IMR-90 (cell line): ENCODE results near the gene FAM240A. TPM values are rescaled to one million over a fixed set of nuclear protein-coding genes. Genes with fewer than 3 reads are reported as not detected.
A peak's percentile ranks its signal among the peaks of the same experiment; 100 is the strongest.

Experiments used
- ATAC-seq: fragments of 200-7000 bp; cut with Tn5 transposase; 2 replicates; pipeline ENCODE4 v1.9.1; 2020; ENCODE audit warnings: low read depth, mild to moderate bottlenecking, moderate library complexity
- BruUV-seq: library from RNA; stranded (reverse); fragments of 400-500 nt; replicated peaks from 2 replicates; lab custom pipeline; 2021; lab: Mats Ljungman, UMichigan
- CTCF ChIA-PET: fragments of 300-600 bp; formaldehyde crosslinking; extraction: SDS; loops from one replicate; lab custom pipeline; 2021; ENCODE audit warnings: antibody characterized with exemption; lab: Yijun Ruan, JAX
- POLR2A ChIA-PET: fragments of 300-600 bp; sonication (Branson Sonifier 250); formaldehyde crosslinking; loops from one replicate; lab custom pipeline; 2022; ENCODE audit warnings: antibody characterized with exemption; ENCODE audit not compliant: unreplicated experiment; lab: Charles Lee
- DNase-seq: peaks from one replicate; pipeline ENCODE4 v3.0.0; 2013
- H2AFZ ChIP-seq: replicated peaks from 2 replicates; pipeline ENCODE3; 2013; ENCODE audit warnings: low read length, mild to moderate bottlenecking; ENCODE audit not compliant: poor library complexity
- H2AK5ac ChIP-seq: 2 replicates; pipeline ENCODE4 v1.6.1; 2013; ENCODE audit warnings: low read depth, low read length, inconsistent platforms
- H2AK9ac ChIP-seq: replicated peaks from 2 replicates; pipeline ENCODE3; 2013; ENCODE audit warnings: mild to moderate bottlenecking, low read depth, low read length, moderate library complexity; ENCODE audit not compliant: poor library complexity
- H2BK120ac ChIP-seq: 2 replicates; pipeline ENCODE4 v1.6.1; 2013; ENCODE audit warnings: low read depth, low read length, inconsistent platforms
- H2BK15ac ChIP-seq: 3 replicates; pipeline ENCODE4 v1.6.1; 2013; ENCODE audit warnings: low read depth, low read length, inconsistent platforms
- H2BK20ac ChIP-seq: 2 replicates; pipeline ENCODE4 v1.6.1; 2013; ENCODE audit warnings: low read depth, mild to moderate bottlenecking, inconsistent platforms, low read length, moderate library complexity
- H2BK5ac ChIP-seq: 2 replicates; pipeline ENCODE4 v1.6.1; 2013; ENCODE audit warnings: mild to moderate bottlenecking, low read depth, low read length, inconsistent platforms; ENCODE audit not compliant: poor library complexity, severe bottlenecking
- H3K14ac ChIP-seq: replicated peaks from 2 replicates; pipeline ENCODE4 v1.6.1; 2013; ENCODE audit warnings: low read depth, low read length, inconsistent platforms
- H3K18ac ChIP-seq: 2 replicates; pipeline ENCODE4 v1.6.1; 2013; ENCODE audit warnings: low read depth, low read length, control low read depth
- H3K23ac ChIP-seq: 2 replicates; pipeline ENCODE4 v1.6.1; 2013; ENCODE audit warnings: low read depth, low read length, inconsistent platforms
- H3K27ac ChIP-seq: 2 replicates; pipeline ENCODE4 v1.5.1; 2013; ENCODE audit warnings: mild to moderate bottlenecking, control low read depth, low read length; ENCODE audit not compliant: insufficient read depth
- H3K27me3 ChIP-seq: 2 replicates; pipeline ENCODE4 v1.6.1; 2013; ENCODE audit warnings: low read length; ENCODE audit not compliant: control insufficient read depth, insufficient read depth
- H3K36me3 ChIP-seq: 2 replicates; pipeline ENCODE4 v1.6.1; 2013; ENCODE audit warnings: low read length, mixed read lengths; ENCODE audit not compliant: control insufficient read depth, insufficient read depth
- H3K4ac ChIP-seq: 2 replicates; pipeline ENCODE4 v1.6.1; 2013; ENCODE audit warnings: low read depth, low read length, inconsistent platforms
- H3K4me1 ChIP-seq: 2 replicates; pipeline ENCODE4 v1.6.1; 2013; ENCODE audit warnings: low read length, mixed read lengths; ENCODE audit not compliant: control insufficient read depth, insufficient read depth
- H3K4me2 ChIP-seq: 2 replicates; pipeline ENCODE4 v1.6.1; 2013; ENCODE audit warnings: low read depth, mild to moderate bottlenecking, control low read depth, low read length, moderate library complexity
- H3K4me3 ChIP-seq: 2 replicates; pipeline ENCODE4 v1.5.1; 2013; ENCODE audit warnings: low read depth, mild to moderate bottlenecking, control low read depth, low read length, moderate library complexity; ENCODE audit not compliant: insufficient read depth
- H3K56ac ChIP-seq: 2 replicates; pipeline ENCODE4 v1.6.1; 2013; ENCODE audit warnings: low read length, inconsistent platforms; ENCODE audit not compliant: insufficient read depth; ENCODE audit errors: extremely low read depth
- H3K79me1 ChIP-seq, 2 experiments: 2 replicates each; pipeline ENCODE4 v1.6.1; 2013; ENCODE audit warnings: low read length in 2 of 2, inconsistent platforms in 1 of 2, low read depth in 1 of 2
- H3K9ac ChIP-seq: 2 replicates; pipeline ENCODE4 v1.6.1; 2013; ENCODE audit warnings: low read depth, low read length, control low read depth
- H3K9me1 ChIP-seq: 2 replicates; pipeline ENCODE4 v1.6.1; 2013; ENCODE audit warnings: low read length, inconsistent platforms; ENCODE audit not compliant: insufficient read depth
- H3K9me3 ChIP-seq: 2 replicates; pipeline ENCODE4 v1.6.1; 2013; ENCODE audit warnings: low read length; ENCODE audit not compliant: control insufficient read depth, insufficient read depth
- H4K20me1 ChIP-seq: 2 replicates; pipeline ENCODE4 v1.6.1; 2013; ENCODE audit warnings: low read length, inconsistent platforms; ENCODE audit not compliant: insufficient read depth
- H4K5ac ChIP-seq: 2 replicates; pipeline ENCODE4 v1.6.1; 2013; ENCODE audit warnings: mild to moderate bottlenecking, low read depth, low read length, control low read depth
- H4K8ac ChIP-seq, 2 experiments: 2 replicates each; pipeline ENCODE4 v1.6.1; 2013; ENCODE audit warnings: low read depth in 2 of 2, low read length in 2 of 2, control low read depth in 1 of 2, inconsistent platforms in 1 of 2
- H4K91ac ChIP-seq: 2 replicates; pipeline ENCODE4 v1.6.1; 2013; ENCODE audit warnings: low read depth, low read length, inconsistent platforms; ENCODE audit not compliant: insufficient read depth
- CEBPB ChIP-seq: IDR thresholded peaks from 2 replicates; pipeline ENCODE4 v1.6.1; 2012; ENCODE audit warnings: low read depth, low read length, improper control_type of control experiment
- MXI1 ChIP-seq: IDR thresholded peaks from 2 replicates; pipeline ENCODE4 v1.6.1; 2012; ENCODE audit warnings: low read depth, mild to moderate bottlenecking, low read length, moderate library complexity, borderline replicate concordance
- NFE2L2 ChIP-seq: fragments of 150-350 bp; IDR thresholded peaks from 2 replicates; pipeline ENCODE4 v1.6.1; 2016; ENCODE audit warnings: low read depth, mild to moderate bottlenecking, low read length
- RAD21 ChIP-seq: IDR thresholded peaks from 2 replicates; pipeline ENCODE4 v1.6.1; 2012; ENCODE audit warnings: low read length, improper control_type of control experiment
- RCOR1 ChIP-seq: IDR thresholded peaks from 2 replicates; pipeline ENCODE4 v1.6.1; 2012; ENCODE audit warnings: mild to moderate bottlenecking, low read length, improper control_type of control experiment; ENCODE audit not compliant: insufficient replicate concordance
- RFX5 ChIP-seq: IDR thresholded peaks from 2 replicates; pipeline ENCODE4 v1.8.0; 2012; ENCODE audit warnings: low read depth, mild to moderate bottlenecking, low read length, moderate library complexity
- SMC3 ChIP-seq: fragments of 150-350 bp; IDR thresholded peaks from 2 replicates; pipeline ENCODE4 v1.6.1; 2016; ENCODE audit warnings: low read depth, mild to moderate bottlenecking, antibody characterized with exemption, low read length, moderate library complexity
- WGBS, 2 experiments: methylation state at CpG; one replicate each; pipeline versions ENCODE4 v1.1.5 to v1.1.7; 2013; ENCODE audit warnings: missing lambda C conversion rate in 2 of 2; ENCODE audit not compliant: insufficient read length in 1 of 2; ENCODE audit errors: extremely low coverage in 2 of 2; 5-methylcytosine and 5-hydroxymethylcytosine counted together
- dilution Hi-C: fragments of 300-500 bp; cut with HindIII; formaldehyde crosslinking; loops from one replicate; pipeline ENCODE4 v1.14.3; 2018; ENCODE audit warnings: low sequenced_read_pairs; ENCODE audit not compliant: unreplicated experiment
- in situ Hi-C: fragments of 300-500 bp; cut with MboI; formaldehyde crosslinking; loops from 3 replicates; pipeline ENCODE4 v1.14.3; 2019; ENCODE audit warnings: low sequenced_read_pairs, inconsistent platforms, mixed read lengths
- intact Hi-C: fragments of 100-400 bp; cut with micrococcal nuclease; formaldehyde crosslinking; loops from 2 replicates; pipeline ENCODE4 v1.10.0; 2022
- polyA plus RNA-seq, 3 experiments: library from polyadenylated mRNA; depleted of rRNA; stranded (reverse); fragments of >200 nt; gene quantifications; 2 replicates each; pipeline ENCODE4 v1.2.3, GENCODE V29; 2012; ENCODE audit warnings: low replicate concordance in 1 of 3
- total RNA-seq: library from RNA; depleted of rRNA; stranded (reverse); fragments of >200 nt; gene quantifications from 2 replicates; pipeline ENCODE4 v1.2.3, GENCODE V29; 2012
- TF ChIP-seq, protein P1 (sequence below): conservative IDR thresholded peaks from 2 replicates; pipeline ENCODE4 v1.5.1; 2012; ENCODE audit warnings: mild to moderate bottlenecking, low read depth, low read length, improper control_type of control experiment

The FAM240A gene
- total and polyA plus RNA-seq, 2 of the 4 experiments (the other 2 are of a cell fraction): not detected

DNA sequence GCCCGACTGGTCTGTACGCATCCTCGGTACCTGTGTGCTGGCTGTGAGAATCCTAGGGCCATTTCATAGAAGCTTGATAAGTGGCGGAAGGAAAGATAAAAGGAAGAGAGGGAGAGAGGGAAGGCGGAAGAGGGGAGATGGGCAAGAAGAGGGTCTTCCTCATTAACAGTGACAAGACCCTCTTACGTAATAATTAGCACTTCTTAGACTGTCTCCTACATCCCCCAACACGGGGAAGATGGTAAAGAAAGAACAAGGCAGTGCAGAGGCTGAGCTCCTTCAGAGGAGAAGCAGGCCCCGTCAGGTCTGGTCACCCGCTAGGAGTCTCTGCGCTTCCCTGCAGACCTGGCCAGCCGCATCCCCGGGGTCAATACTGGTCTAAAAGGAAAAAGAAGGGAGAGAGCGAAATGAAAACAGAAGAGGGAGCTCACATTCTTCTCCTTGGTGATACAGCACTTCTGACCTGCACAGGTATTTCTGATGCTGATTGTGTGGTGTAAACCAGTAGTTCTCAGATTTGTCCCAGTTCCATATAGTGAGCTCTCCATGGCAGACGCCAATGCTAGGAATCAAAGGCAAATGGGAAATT is 19.0 kb upstream of the FAM240A start:
- no peak overlapping the region for H2AFZ ChIP-seq
- H4K20me1 ChIP-seq: no peaks in the 10 kb centered on the region
- ChIA-PET CTCF (interaction anchor here (0.9 kb wide), 1 partner anchor 105 kb away, joined by 3 read pairs; no protein-coding TSS in a partner anchor), POLR2A (no interaction called here)
- H2BK120ac ChIP-seq: no peak overlapping the region
- H3K4me2 ChIP-seq: no peak overlapping the region
- no peak overlapping the region for H3K27ac ChIP-seq
- no peaks in the 10 kb centered on the region for H3K4me1 ChIP-seq
- H3K79me1 ChIP-seq: no peaks in the 10 kb centered on the region
- H2BK15ac ChIP-seq: no peak overlapping the region
- H3K36me3 ChIP-seq: no peaks in the 10 kb centered on the region
- no peak overlapping the region for H2AK5ac ChIP-seq
- DNase-seq (no peak), ATAC-seq (no peak)
- in situ Hi-C loops (no loop called here), dilution Hi-C loops (no loop called here), intact Hi-C loops (no loop called here)
- H2BK20ac ChIP-seq: no peak overlapping the region
- no peak overlapping the region for H4K91ac ChIP-seq
- no peak for TF ChIP-seq RFX5
- TF ChIP-seq, protein P1, sequence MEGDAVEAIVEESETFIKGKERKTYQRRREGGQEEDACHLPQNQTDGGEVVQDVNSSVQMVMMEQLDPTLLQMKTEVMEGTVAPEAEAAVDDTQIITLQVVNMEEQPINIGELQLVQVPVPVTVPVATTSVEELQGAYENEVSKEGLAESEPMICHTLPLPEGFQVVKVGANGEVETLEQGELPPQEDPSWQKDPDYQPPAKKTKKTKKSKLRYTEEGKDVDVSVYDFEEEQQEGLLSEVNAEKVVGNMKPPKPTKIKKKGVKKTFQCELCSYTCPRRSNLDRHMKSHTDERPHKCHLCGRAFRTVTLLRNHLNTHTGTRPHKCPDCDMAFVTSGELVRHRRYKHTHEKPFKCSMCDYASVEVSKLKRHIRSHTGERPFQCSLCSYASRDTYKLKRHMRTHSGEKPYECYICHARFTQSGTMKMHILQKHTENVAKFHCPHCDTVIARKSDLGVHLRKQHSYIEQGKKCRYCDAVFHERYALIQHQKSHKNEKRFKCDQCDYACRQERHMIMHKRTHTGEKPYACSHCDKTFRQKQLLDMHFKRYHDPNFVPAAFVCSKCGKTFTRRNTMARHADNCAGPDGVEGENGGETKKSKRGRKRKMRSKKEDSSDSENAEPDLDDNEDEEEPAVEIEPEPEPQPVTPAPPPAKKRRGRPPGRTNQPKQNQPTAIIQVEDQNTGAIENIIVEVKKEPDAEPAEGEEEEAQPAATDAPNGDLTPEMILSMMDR: no peak
- peak; percentile 53 for TF ChIP-seq CEBPB
- no peak for TF ChIP-seq RCOR1
- TF ChIP-seq SMC3: no peak
- TF ChIP-seq RAD21: no peak
- no peak for TF ChIP-seq MXI1
- no peak for TF ChIP-seq NFE2L2
- H3K56ac ChIP-seq: no peak overlapping the region
- H2AK9ac ChIP-seq: no peak overlapping the region
- H3K9me1 ChIP-seq: no peaks in the 10 kb centered on the region
- no peak overlapping the region for H3K18ac ChIP-seq
- no peak overlapping the region for H3K23ac ChIP-seq
- no peak overlapping the region for H4K5ac ChIP-seq
- H4K8ac ChIP-seq: no peak overlapping the region
- no peak overlapping the region for H2BK5ac ChIP-seq
- no TSS peak for BruUV-seq
- no peaks in the 10 kb centered on the region for H3K9me3 ChIP-seq
- no peak overlapping the region for H3K4me3 ChIP-seq
- H3K14ac ChIP-seq: no peak overlapping the region
- no peak overlapping the region for H3K9ac ChIP-seq
- peaks cover 2% of the 10 kb centered on the region; the same call in 1 of the 2 replicates for H3K27me3 ChIP-seq
- WGBS, 2 experiments: 100% methylated on average over 1 of the region's 14 CpGs; no CpG with 5 or more reads in 1 of the 2 experiments
- H3K4ac ChIP-seq: no peak overlapping the region
